Testis (tissue), 2 donors: ENCODE results near the gene AUTS2.

Experiments
- POLR2A ChIP-seq: fragments of 450-650 bp; IDR thresholded peaks from one replicate; pipeline ENCODE4 v1.6.1; 2017; ENCODE audit warnings: antibody characterized with exemption, mild to moderate bottlenecking, moderate library complexity
- TF ChIP-seq, protein P1 (sequence below), 3 experiments: fragments of 450-650 bp in 2 of 3; fragments of 200-600 bp in 1 of 3; sonication (generic) in 1 of 3; IDR thresholded peaks; one replicate each; pipeline ENCODE4 v1.5.1; 2016 to 2019; ENCODE audit warnings: antibody characterized with exemption in 3 of 3, mild to moderate bottlenecking in 2 of 3, moderate library complexity in 1 of 3

DNA sequence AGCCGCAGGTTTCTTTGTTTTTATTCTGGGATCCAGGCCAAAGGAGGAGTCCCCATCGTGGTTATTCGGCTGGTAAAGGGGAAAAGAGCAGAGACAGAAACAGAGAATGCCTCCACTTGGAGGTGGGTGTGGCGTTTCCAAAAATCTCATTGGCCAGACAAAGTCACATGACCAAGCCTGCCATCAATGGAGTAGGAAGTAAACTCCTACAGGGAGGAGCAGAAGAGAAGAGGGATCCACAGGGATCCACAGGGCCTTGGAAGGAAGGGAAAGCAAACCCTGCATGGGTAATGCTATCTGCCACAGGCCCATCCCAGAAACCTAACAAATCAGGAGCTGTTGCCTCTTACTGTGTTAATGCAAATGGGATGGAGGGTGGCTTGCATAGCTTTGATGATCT is 1107.9 kb downstream of the AUTS2 start:
- TF ChIP-seq, protein P1, sequence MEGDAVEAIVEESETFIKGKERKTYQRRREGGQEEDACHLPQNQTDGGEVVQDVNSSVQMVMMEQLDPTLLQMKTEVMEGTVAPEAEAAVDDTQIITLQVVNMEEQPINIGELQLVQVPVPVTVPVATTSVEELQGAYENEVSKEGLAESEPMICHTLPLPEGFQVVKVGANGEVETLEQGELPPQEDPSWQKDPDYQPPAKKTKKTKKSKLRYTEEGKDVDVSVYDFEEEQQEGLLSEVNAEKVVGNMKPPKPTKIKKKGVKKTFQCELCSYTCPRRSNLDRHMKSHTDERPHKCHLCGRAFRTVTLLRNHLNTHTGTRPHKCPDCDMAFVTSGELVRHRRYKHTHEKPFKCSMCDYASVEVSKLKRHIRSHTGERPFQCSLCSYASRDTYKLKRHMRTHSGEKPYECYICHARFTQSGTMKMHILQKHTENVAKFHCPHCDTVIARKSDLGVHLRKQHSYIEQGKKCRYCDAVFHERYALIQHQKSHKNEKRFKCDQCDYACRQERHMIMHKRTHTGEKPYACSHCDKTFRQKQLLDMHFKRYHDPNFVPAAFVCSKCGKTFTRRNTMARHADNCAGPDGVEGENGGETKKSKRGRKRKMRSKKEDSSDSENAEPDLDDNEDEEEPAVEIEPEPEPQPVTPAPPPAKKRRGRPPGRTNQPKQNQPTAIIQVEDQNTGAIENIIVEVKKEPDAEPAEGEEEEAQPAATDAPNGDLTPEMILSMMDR (IDR thresholded peaks at IDR 0.05), result no peak
- no peak for TF ChIP-seq POLR2A
